Sigmoid colon (tissue), 7 donors: ENCODE measurements around the gene PCDHGA1. TPM values are rescaled to one million over a fixed set of nuclear protein-coding genes. Genes with fewer than 3 reads are reported as not detected.

Source experiments
- DNase-seq: peaks from one replicate; pipeline ENCODE4 v3.0.0-alpha.2; 2019
- H3K27ac ChIP-seq, 4 donors: fragments of 200-600 bp; sonication (generic); one replicate each; pipeline ENCODE4 v1.5.1; 2016 to 2019; ENCODE audit warnings: mild to moderate bottlenecking in 1 of 4
- H3K27me3 ChIP-seq, 3 donors: fragments of 200-600 bp; sonication (generic); one replicate each; pipeline ENCODE4 v1.5.1; 2019; ENCODE audit warnings: mild to moderate bottlenecking in 1 of 3
- H3K36me3 ChIP-seq, 4 donors: fragments of 200-600 bp; sonication (generic); one replicate each; pipeline ENCODE4 v1.5.1; 2016 to 2019
- H3K4me1 ChIP-seq, 4 donors: fragments of 200-600 bp; sonication (generic); one replicate each; pipeline ENCODE4 v1.5.1; 2017 to 2019
- H3K4me3 ChIP-seq, 4 donors: fragments of 200-600 bp; sonication (generic); one replicate each; pipeline ENCODE4 v1.5.1; 2017 to 2019; ENCODE audit warnings: mild to moderate bottlenecking in 2 of 4, moderate library complexity in 1 of 4
- H3K9me3 ChIP-seq, 4 donors: fragments of 200-600 bp in 3 of 4; sonication (generic) in 3 of 4; one replicate each; pipeline versions ENCODE4 v1.5.1 to v1.6.1; 2013 to 2019
- EP300 ChIP-seq, 4 donors: sonication (generic); formaldehyde crosslinking; IDR thresholded peaks; one replicate each; pipeline ENCODE4 v1.6.1; 2017; ENCODE audit warnings: antibody characterized with exemption in 4 of 4
- POLR2A ChIP-seq, 2 donors: fragments of 450-650 bp; IDR thresholded peaks; one replicate each; pipeline ENCODE4 v1.6.1; 2016; ENCODE audit warnings: antibody characterized with exemption in 2 of 2, mild to moderate bottlenecking in 2 of 2, moderate library complexity in 2 of 2
- POLR2AphosphoS5 ChIP-seq, 4 donors: sonication (generic); formaldehyde crosslinking; IDR thresholded peaks; one replicate each; pipeline ENCODE4 v1.6.1; 2017; ENCODE audit warnings: antibody characterized with exemption in 4 of 4
- WGBS, 2 donors: extraction: QIAGEN DNeasy Blood & Tissue Kit; methylation state at CpG; one replicate each; pipeline ENCODE4 v1.1.7; 2013; 5-methylcytosine and 5-hydroxymethylcytosine counted together
- intact Hi-C: fragments of 100-400 bp; cut with DNase I; formaldehyde crosslinking; loops from one replicate; pipeline ENCODE4 v1.15.1; 2023
- polyA plus RNA-seq, 3 donors: library from polyadenylated mRNA; stranded (reverse); fragments of 200-250 nt; gene quantifications; one replicate each; pipeline ENCODE4 v1.2.3, GENCODE V29; 2013
- total RNA-seq, 4 donors: library from RNA; depleted of rRNA; stranded (reverse); fragments of >200 nt; gene quantifications; one replicate each; pipeline ENCODE4 v1.1.0, GENCODE V29; 2016
- TF ChIP-seq, protein P1 (sequence below), 4 experiments: fragments of 450-650 bp in 3 of 4; fragments of 200-600 bp in 1 of 4; IDR thresholded peaks; one replicate each; pipeline ENCODE4 v1.5.1; 2016 to 2019; ENCODE audit warnings: antibody characterized with exemption in 4 of 4, mild to moderate bottlenecking in 3 of 4, moderate library complexity in 2 of 4
- donor health status: healthy with polysubstance abuse.
- donor health status: Bipolar disorder and iron deficiency.
- donor health status: healthy.

Gene PCDHGA1
- total and polyA plus RNA-seq, 7 donors: 0.26 to 1.4 (median 1.1) TPM; not detected in 2

DNA sequence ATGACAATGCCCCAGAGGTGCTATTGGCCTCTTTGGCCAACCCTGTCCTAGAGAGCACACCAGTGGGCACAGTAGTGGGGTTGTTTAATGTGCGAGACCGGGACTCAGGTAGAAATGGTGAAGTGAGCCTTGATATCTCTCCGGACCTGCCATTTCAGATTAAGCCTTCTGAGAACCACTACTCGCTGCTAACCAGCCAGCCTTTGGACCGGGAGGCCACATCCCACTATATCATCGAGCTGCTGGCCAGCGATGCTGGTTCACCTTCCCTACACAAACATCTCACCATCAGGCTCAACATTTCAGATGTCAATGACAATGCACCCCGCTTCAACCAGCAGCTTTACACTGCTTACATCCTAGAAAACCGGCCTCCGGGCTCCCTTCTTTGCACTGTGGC is 160.0 kb downstream of the PCDHGA1 start:
- TF ChIP-seq EP300 (IDR thresholded peaks at IDR 0.05): no peak
- no peak for TF ChIP-seq POLR2AphosphoS5 (IDR thresholded peaks at IDR 0.05)
- TF ChIP-seq POLR2A (IDR thresholded peaks at IDR 0.05): no peak
- TF ChIP-seq, protein P1, sequence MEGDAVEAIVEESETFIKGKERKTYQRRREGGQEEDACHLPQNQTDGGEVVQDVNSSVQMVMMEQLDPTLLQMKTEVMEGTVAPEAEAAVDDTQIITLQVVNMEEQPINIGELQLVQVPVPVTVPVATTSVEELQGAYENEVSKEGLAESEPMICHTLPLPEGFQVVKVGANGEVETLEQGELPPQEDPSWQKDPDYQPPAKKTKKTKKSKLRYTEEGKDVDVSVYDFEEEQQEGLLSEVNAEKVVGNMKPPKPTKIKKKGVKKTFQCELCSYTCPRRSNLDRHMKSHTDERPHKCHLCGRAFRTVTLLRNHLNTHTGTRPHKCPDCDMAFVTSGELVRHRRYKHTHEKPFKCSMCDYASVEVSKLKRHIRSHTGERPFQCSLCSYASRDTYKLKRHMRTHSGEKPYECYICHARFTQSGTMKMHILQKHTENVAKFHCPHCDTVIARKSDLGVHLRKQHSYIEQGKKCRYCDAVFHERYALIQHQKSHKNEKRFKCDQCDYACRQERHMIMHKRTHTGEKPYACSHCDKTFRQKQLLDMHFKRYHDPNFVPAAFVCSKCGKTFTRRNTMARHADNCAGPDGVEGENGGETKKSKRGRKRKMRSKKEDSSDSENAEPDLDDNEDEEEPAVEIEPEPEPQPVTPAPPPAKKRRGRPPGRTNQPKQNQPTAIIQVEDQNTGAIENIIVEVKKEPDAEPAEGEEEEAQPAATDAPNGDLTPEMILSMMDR (IDR thresholded peaks at IDR 0.05): no peak
- no peaks in the 10 kb centered on the region for H3K9me3 ChIP-seq
- intact Hi-C loops: no loop called here
- no peaks in the 10 kb centered on the region for H3K27me3 ChIP-seq
- 94 to 96% methylated on average over 10 of the region's 10 CpGs for WGBS, 2 donors
- H3K4me1 ChIP-seq: peaks cover 0 to 64% (median 39%) of the 10 kb centered on the region in 4 donors
- no peak overlapping the region for H3K4me3 ChIP-seq
- peaks cover 0 to 40% (median 4%) of the 10 kb centered on the region in 4 donors for H3K36me3 ChIP-seq
- DNase-seq: no peak
- H3K27ac ChIP-seq: no peak overlapping the region

DNA sequence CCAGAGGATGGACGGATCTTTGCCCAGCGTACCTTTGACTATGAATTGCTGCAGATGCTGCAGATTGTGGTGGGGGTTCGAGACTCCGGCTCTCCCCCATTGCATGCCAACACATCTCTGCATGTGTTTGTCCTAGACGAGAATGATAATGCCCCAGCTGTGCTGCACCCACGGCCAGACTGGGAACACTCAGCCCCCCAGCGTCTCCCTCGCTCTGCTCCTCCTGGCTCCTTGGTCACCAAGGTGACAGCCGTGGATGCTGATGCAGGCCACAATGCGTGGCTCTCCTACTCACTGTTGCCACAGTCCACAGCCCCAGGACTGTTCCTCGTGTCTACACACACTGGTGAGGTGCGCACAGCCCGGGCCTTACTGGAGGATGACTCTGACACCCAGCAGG is 160.5 kb downstream of the PCDHGA1 start:
- no peak for TF ChIP-seq POLR2A (IDR thresholded peaks at IDR 0.05)
- TF ChIP-seq, protein P1 (IDR thresholded peaks at IDR 0.05): no peak
- no peak for TF ChIP-seq POLR2AphosphoS5 (IDR thresholded peaks at IDR 0.05)
- TF ChIP-seq EP300 (IDR thresholded peaks at IDR 0.05): no peak
- Histone ChIP-seq H3K27ac (no peak overlapping the region), H3K27me3 (no peaks in the 10 kb centered on the region), H3K36me3 (peaks cover 0 to 40% (median 4%) of the 10 kb centered on the region in 4 donors), H3K4me1 (peaks cover 0 to 59% (median 35%) of the 10 kb centered on the region in 4 donors), H3K4me3 (no peak overlapping the region), H3K9me3 (no peaks in the 10 kb centered on the region)
- intact Hi-C loops: no loop called here
- DNase-seq: no peak
- WGBS, 2 donors: 91 to 94% methylated on average over 13 of the region's 13 CpGs

DNA sequence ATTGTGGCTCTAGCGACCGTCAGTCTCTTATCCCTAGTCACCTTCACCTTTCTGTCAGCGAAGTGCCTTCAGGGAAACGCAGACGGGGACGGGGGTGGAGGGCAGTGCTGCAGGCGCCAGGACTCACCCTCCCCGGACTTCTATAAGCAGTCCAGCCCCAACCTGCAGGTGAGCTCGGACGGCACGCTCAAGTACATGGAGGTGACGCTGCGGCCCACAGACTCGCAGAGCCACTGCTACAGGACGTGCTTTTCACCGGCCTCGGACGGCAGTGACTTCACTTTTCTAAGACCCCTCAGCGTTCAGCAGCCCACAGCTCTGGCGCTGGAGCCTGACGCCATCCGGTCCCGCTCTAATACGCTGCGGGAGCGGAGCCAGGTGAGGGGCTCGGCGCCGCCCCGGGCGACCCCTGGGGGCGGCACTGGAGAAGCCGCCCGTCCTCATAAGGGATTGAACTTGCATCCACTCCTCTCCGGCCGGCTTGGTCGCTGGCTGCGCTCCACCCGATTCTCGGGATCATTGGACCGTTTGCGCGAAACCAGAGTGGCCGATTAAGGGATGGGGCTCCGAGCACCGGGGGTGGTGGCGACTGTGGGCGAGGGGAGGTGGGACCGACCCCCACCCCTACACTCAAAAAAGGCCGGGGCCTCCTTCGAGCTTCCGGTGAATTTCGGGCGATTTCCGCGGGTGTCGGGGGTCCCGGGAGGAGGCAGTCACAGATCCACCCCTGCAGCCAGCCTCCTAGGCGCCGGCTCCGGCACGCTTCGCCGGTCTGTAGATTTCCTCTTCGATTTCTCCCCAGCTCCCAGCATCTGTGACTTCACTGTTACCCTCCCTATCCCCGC is 161.2 kb downstream of the PCDHGA1 start:
- TF ChIP-seq, protein P1 (IDR thresholded peaks at IDR 0.05): no peak
- TF ChIP-seq POLR2A (IDR thresholded peaks at IDR 0.05) (no peak), EP300 (IDR thresholded peaks at IDR 0.05) (no peak), POLR2AphosphoS5 (IDR thresholded peaks at IDR 0.05) (no peak)
- peaks cover 0 to 54% (median 35%) of the 10 kb centered on the region in 4 donors for H3K4me1 ChIP-seq
- H3K27ac ChIP-seq: no peak overlapping the region
- H3K27me3 ChIP-seq: no peaks in the 10 kb centered on the region
- intact Hi-C loops: no loop called here
- no peak for DNase-seq
- H3K4me3 ChIP-seq: no peak overlapping the region
- no peaks in the 10 kb centered on the region for H3K9me3 ChIP-seq
- peaks cover 0 to 39% (median 4%) of the 10 kb centered on the region in 4 donors for H3K36me3 ChIP-seq
- 30 to 33% methylated on average over 66 of the region's 66 CpGs for WGBS, 2 donors

DNA sequence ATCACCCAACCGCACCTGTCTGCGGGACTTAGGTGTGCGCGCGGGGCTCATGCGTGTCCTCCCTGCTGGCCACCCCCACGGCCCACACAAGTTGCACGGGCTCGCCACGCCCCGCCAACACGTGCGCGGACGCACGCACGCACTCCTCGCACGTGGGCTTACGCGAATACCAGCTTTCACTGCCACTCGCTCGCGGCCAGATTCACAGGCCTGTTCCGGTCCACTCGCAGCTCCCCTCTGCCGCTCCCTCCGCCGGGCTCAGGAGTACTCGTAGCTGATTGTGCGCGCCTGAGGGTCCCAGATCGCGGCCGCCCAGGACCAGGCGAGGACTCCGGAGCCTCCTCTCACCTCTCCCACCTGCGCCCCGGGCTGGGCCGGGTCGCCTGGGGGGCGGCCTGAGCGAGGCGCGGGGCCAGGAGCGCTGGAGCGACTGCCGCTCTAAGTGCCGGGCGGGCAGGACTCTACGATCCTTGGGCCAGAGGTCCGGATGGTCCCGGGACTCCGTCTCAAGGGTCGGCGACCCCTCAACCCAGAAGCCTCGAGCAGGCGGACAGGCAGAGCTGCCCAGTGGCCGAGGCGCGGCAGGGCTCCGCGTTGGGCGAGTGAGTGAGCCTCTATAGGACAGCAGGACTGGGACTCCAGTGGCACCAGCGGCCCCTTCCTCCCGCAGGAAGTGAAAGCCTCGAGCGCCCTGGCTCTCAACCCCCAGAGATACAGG is 162.0 kb downstream of the PCDHGA1 start:
- peak; percentile 56 for DNase-seq
- Histone ChIP-seq H3K27ac (no peak overlapping the region), H3K4me3 (peak overlapping the region in 1 of 4 donors; percentile 2), H3K9me3 (no peaks in the 10 kb centered on the region), H3K27me3 (no peaks in the 10 kb centered on the region), H3K4me1 (peaks cover 0 to 49% (median 35%) of the 10 kb centered on the region in 4 donors), H3K36me3 (peaks cover 0 to 47% (median 3%) of the 10 kb centered on the region in 4 donors)
- no peak for TF ChIP-seq POLR2AphosphoS5 (IDR thresholded peaks at IDR 0.05)
- TF ChIP-seq EP300 (IDR thresholded peaks at IDR 0.05): no peak
- TF ChIP-seq, protein P1 (IDR thresholded peaks at IDR 0.05): no peak
- TF ChIP-seq POLR2A (IDR thresholded peaks at IDR 0.05): no peak
- 28 to 51% methylated on average over 68 of the region's 68 CpGs for WGBS, 2 donors
- intact Hi-C loops: no loop called here
